ENCODE results near the gene PPFIA3. TPM values are rescaled to one million over a fixed set of nuclear protein-coding genes. Genes with fewer than 3 reads are reported as not detected.
"Not testable (repeated sequence)": the region's sequence is repeated elsewhere in the genome, so short reads cannot be mapped to it uniquely, and the experiment has no call there.

The PPFIA3 gene
- total and polyA plus RNA-seq, 2 of the 8 experiments (the other 6 are each of a cell fraction or from before 2014, with no cell fraction given) = 15.9 to 25.3 TPM

DNA sequence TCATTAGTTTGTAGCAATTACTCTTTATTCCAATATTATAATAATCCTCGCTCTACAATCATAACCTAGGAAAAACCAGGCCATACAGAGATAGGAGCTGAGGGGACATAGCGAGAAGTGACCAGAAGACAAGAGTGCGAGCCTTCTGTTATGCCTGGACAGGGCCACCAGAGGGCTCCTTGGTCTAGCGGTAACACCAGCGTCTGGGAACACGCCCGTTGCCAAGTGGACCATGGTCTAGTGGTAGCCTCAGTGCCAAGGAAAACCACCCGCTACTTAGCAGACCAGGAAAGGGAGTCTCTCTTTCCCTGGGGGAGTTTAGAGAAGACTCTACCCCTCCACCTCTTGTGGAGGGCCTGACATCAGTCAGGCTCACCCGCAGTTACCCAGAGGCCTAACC, 44.5 kb upstream of the PPFIA3 start:
- H2BK15ac ChIP-seq (ENCODE audit: low read length); H3K79me2 ChIP-seq (ENCODE audit: control insufficient read depth in 1 of 2, insufficient read depth in 2 of 2, low read length in 2 of 2); H3K4me1 ChIP-seq (replicated peaks in 1 of 4; ENCODE audit: control insufficient read depth in 3 of 4, insufficient read depth in 4 of 4, low read length in 3 of 4); H4K91ac ChIP-seq (replicated peaks; ENCODE audit: insufficient read length, low read length); H3K4me2 ChIP-seq (ENCODE audit: insufficient read depth in 1 of 2, low read depth in 2 of 2, low read length in 2 of 2); H4K5ac ChIP-seq (ENCODE audit: insufficient read length, low read depth, low read length); H2BK20ac ChIP-seq (ENCODE audit: low read length); H3K27ac ChIP-seq (ENCODE audit: low read depth, low read length); H3K36me3 ChIP-seq (ENCODE audit: control insufficient read depth in 2 of 4, insufficient read depth in 4 of 4, low read length in 3 of 4); H2AFZ ChIP-seq (ENCODE audit: low read length); H2BK120ac ChIP-seq (replicated peaks; ENCODE audit: low read depth, low read length); H3K9ac ChIP-seq (replicated peaks in 1 of 4; ENCODE audit: extremely low read depth in 1 of 4, low read depth in 3 of 4, low read length in 3 of 4); H3K79me1 ChIP-seq (ENCODE audit: low read depth, low read length); H2BK12ac ChIP-seq (ENCODE audit: low read depth, low read length); H2AK5ac ChIP-seq (ENCODE audit: low read depth, low read length); H3K9me3 ChIP-seq (ENCODE audit: insufficient read depth in 2 of 2, low read depth in 1 of 2, low read length in 1 of 2); H3K4ac ChIP-seq (replicated peaks; ENCODE audit: insufficient read length, low read depth, low read length); H4K20me1 ChIP-seq (replicated peaks in 1 of 2; ENCODE audit: control insufficient read depth in 1 of 2, insufficient read depth in 2 of 2, low read length in 2 of 2); FAIRE-seq; H2BK5ac ChIP-seq (ENCODE audit: low read depth, low read length); H3K18ac ChIP-seq (ENCODE audit: extremely low read depth, low read length); H3K23me2 ChIP-seq (ENCODE audit: low read depth, low read length); H3K4me3 ChIP-seq (ENCODE audit: extremely low read depth in 1 of 4, insufficient read depth in 2 of 4, low read depth in 3 of 4, low read length in 4 of 4); H4K8ac ChIP-seq (ENCODE audit: extremely low read depth, insufficient read depth, low read length); H3K56ac ChIP-seq (replicated peaks; ENCODE audit: insufficient read length, low read depth, low read length); H3K14ac ChIP-seq (ENCODE audit: insufficient read length); H3K23ac ChIP-seq (ENCODE audit: insufficient read length): not testable (repeated sequence)
- DNase-seq (ENCODE audit: low read depth in 1 of 2, low spot score in 2 of 2) = peak in 1 of 2 experiments; percentile 54
- TF ChIP-seq, protein P1, sequence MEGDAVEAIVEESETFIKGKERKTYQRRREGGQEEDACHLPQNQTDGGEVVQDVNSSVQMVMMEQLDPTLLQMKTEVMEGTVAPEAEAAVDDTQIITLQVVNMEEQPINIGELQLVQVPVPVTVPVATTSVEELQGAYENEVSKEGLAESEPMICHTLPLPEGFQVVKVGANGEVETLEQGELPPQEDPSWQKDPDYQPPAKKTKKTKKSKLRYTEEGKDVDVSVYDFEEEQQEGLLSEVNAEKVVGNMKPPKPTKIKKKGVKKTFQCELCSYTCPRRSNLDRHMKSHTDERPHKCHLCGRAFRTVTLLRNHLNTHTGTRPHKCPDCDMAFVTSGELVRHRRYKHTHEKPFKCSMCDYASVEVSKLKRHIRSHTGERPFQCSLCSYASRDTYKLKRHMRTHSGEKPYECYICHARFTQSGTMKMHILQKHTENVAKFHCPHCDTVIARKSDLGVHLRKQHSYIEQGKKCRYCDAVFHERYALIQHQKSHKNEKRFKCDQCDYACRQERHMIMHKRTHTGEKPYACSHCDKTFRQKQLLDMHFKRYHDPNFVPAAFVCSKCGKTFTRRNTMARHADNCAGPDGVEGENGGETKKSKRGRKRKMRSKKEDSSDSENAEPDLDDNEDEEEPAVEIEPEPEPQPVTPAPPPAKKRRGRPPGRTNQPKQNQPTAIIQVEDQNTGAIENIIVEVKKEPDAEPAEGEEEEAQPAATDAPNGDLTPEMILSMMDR (IDR thresholded peaks at IDR 0.05; ENCODE audit: control extremely low read depth in 1 of 3, insufficient read depth in 1 of 3, low read depth in 1 of 3, low read length in 3 of 3) = peak; percentile 61 to 64 (median 62)
- TF ChIP-seq RAD21 (IDR thresholded peaks at IDR 0.05 in 1 of 2, conservative IDR thresholded peaks at IDR 0.05 in 1 of 2; ENCODE audit: low read depth in 2 of 2, low read length in 2 of 2) = peak; percentile 52 to 58
- ChIA-PET CTCF (ENCODE audit: partially characterized antibody) (interaction anchor here (0.6 to 3.8 kb wide), 23 partner anchors 8 to 1512 kb away, joined by 3 to 26 read pairs (median 6); partner anchors contain the start of genes CGB7 and NTF4), POLR2A (ENCODE audit: partially characterized antibody) (interaction anchor here (0.6 to 1.5 kb wide), 5 partner anchors 12 to 608 kb away, joined by 3 to 8 read pairs (median 3); no protein-coding TSS in a partner anchor)
- peaks cover 26 to 38% (median 36%) of the 10 kb centered on the region in 4 experiments for H3K27me3 ChIP-seq (replicated peaks in 1 of 4; ENCODE audit: control insufficient read depth in 3 of 4, extremely low read depth in 1 of 4, insufficient read depth in 3 of 4, low read length in 3 of 4)
- WGBS, 2 experiments (ENCODE audit: extremely low coverage in 1 of 2, insufficient coverage in 1 of 2, insufficient read length in 1 of 2, insufficient replicate concordance in 2 of 2, low coverage in 1 of 2, low lambda C conversion rate in 2 of 2, missing lambda C conversion rate in 1 of 2) = 40% methylated on average over 7 of the region's 9 CpGs; no CpG with 5 or more reads in 1 of the 2 experiments

Measured in H1 (cell line).